Measurements from ENCODE around the gene RXFP3. TPM values are rescaled to one million over a fixed set of nuclear protein-coding genes. Genes with fewer than 3 reads are reported as not detected.

Gene RXFP3
- total RNA-seq, 1 donor from 2014 or later, result not detected

GRCh38 chr5:33921002-33921401, 15.2 kb upstream of the RXFP3 start:
- Histone ChIP-seq H2AFZ (replicated peaks) (no peak overlapping the region), H3K27ac (no peak overlapping the region), H3K27me3 (no peaks in the 10 kb centered on the region), H3F3A (ENCODE audit: low read depth) (no peaks in the 10 kb centered on the region), H3K79me2 (ENCODE audit: low read depth) (no peaks in the 10 kb centered on the region), H4K20me1 (ENCODE audit: low read depth) (no peaks in the 10 kb centered on the region), H3K4me1 (no peaks in the 10 kb centered on the region), H3K4me3 (no peak overlapping the region), H3K9ac (no peak overlapping the region), H3K4me2 (no peak overlapping the region), H3K36me3 (no peaks in the 10 kb centered on the region), H3K9me3 (ENCODE audit: low read depth) (no peaks in the 10 kb centered on the region)
- Mint-ChIP-seq H3K27ac (no peak overlapping the region), H3K27me3 (ENCODE audit: insufficient read depth, low read depth) (peaks cover 16% of the 10 kb centered on the region), H3K36me3 (no peaks in the 10 kb centered on the region), H3K4me3 (no peak overlapping the region), H3K4me1 (no peaks in the 10 kb centered on the region), H3K9me3 (peaks cover 34% of the 10 kb centered on the region)
- no peak for DNase-seq (ENCODE audit: low spot score)
- no peak for TF ChIP-seq CTCF (IDR thresholded peaks at IDR 0.05)
- TF ChIP-seq EZH2phosphoT487 (IDR thresholded peaks at IDR 0.05), result no peak
- no peak for TF ChIP-seq EZH2 (IDR thresholded peaks at IDR 0.05)

- no peaks in the 10 kb centered on the region for H3K27me3 ChIP-seq
- H3K27ac ChIP-seq, result no peak overlapping the region
- no peak overlapping the region for H3K4me3 ChIP-seq
- H3F3A ChIP-seq (ENCODE audit: low read depth), result no peaks in the 10 kb centered on the region
- Mint-ChIP-seq H3K4me1 (peaks cover 12% of the 10 kb centered on the region), H3K27ac (no peak overlapping the region), H3K9me3 (peaks cover under 1% of the 10 kb centered on the region), H3K36me3 (no peaks in the 10 kb centered on the region), H3K4me3 (no peak overlapping the region), H3K27me3 (ENCODE audit: insufficient read depth, low read depth) (peaks cover 18% of the 10 kb centered on the region)
- H3K9ac ChIP-seq, result no peak overlapping the region
- H3K4me2 ChIP-seq, result no peak overlapping the region
- H2AFZ ChIP-seq (replicated peaks), result no peak overlapping the region
- no peaks in the 10 kb centered on the region for H3K36me3 ChIP-seq
- H3K4me1 ChIP-seq, result peaks cover 4% of the 10 kb centered on the region
- DNase-seq (ENCODE audit: low spot score), result no peak
- no peaks in the 10 kb centered on the region for H3K9me3 ChIP-seq (ENCODE audit: low read depth)
- no peaks in the 10 kb centered on the region for H4K20me1 ChIP-seq (ENCODE audit: low read depth)
- no peaks in the 10 kb centered on the region for H3K79me2 ChIP-seq (ENCODE audit: low read depth)
- TF ChIP-seq EZH2phosphoT487 (IDR thresholded peaks at IDR 0.05) (no peak), EZH2 (IDR thresholded peaks at IDR 0.05) (no peak)
Observed at GRCh38 chr5:33925278-33925677, 10.9 kb upstream of the RXFP3 start.

GRCh38 chr5:33927685-33928084, 8.5 kb upstream of the RXFP3 start:
- Histone ChIP-seq H3K79me2 (ENCODE audit: low read depth) (no peaks in the 10 kb centered on the region), H3K9me3 (ENCODE audit: low read depth) (no peaks in the 10 kb centered on the region), H3K9ac (no peak overlapping the region), H3K36me3 (no peaks in the 10 kb centered on the region), H3K4me2 (no peak overlapping the region), H3F3A (ENCODE audit: low read depth) (no peaks in the 10 kb centered on the region), H3K4me1 (peaks cover 4% of the 10 kb centered on the region), H4K20me1 (ENCODE audit: low read depth) (no peaks in the 10 kb centered on the region), H3K4me3 (no peak overlapping the region), H3K27me3 (no peaks in the 10 kb centered on the region), H2AFZ (replicated peaks) (no peak overlapping the region), H3K27ac (no peak overlapping the region)
- no peak overlapping the region for H3K4me3 Mint-ChIP-seq
- H3K27ac Mint-ChIP-seq, result no peak overlapping the region
- H3K9me3 Mint-ChIP-seq, result no peaks in the 10 kb centered on the region
- H3K4me1 Mint-ChIP-seq, result peaks cover 12% of the 10 kb centered on the region
- DNase-seq (ENCODE audit: low spot score), result no peak
- H3K27me3 Mint-ChIP-seq (ENCODE audit: insufficient read depth, low read depth), result peaks cover 17% of the 10 kb centered on the region
- no peaks in the 10 kb centered on the region for H3K36me3 Mint-ChIP-seq
- TF ChIP-seq EZH2 (IDR thresholded peaks at IDR 0.05) (no peak), CTCF (IDR thresholded peaks at IDR 0.05) (no peak), EZH2phosphoT487 (IDR thresholded peaks at IDR 0.05) (no peak)

GRCh38 chr5:33928283-33928682, 7.9 kb upstream of the RXFP3 start:
- no peak overlapping the region for H2AFZ ChIP-seq (replicated peaks)
- H3F3A ChIP-seq (ENCODE audit: low read depth), result no peaks in the 10 kb centered on the region
- no peaks in the 10 kb centered on the region for H3K36me3 ChIP-seq
- H3K27ac Mint-ChIP-seq, result no peak overlapping the region
- H3K9me3 ChIP-seq (ENCODE audit: low read depth), result no peaks in the 10 kb centered on the region
- peaks cover 12% of the 10 kb centered on the region for H3K4me1 Mint-ChIP-seq
- peaks cover 4% of the 10 kb centered on the region for H3K4me1 ChIP-seq
- no peaks in the 10 kb centered on the region for H3K27me3 ChIP-seq
- H4K20me1 ChIP-seq (ENCODE audit: low read depth), result no peaks in the 10 kb centered on the region
- H3K9me3 Mint-ChIP-seq, result no peaks in the 10 kb centered on the region
- no peaks in the 10 kb centered on the region for H3K79me2 ChIP-seq (ENCODE audit: low read depth)
- no peak overlapping the region for H3K4me2 ChIP-seq
- peaks cover 15% of the 10 kb centered on the region for H3K27me3 Mint-ChIP-seq (ENCODE audit: insufficient read depth, low read depth)
- H3K27ac ChIP-seq, result no peak overlapping the region
- no peak overlapping the region for H3K4me3 ChIP-seq
- no peaks in the 10 kb centered on the region for H3K36me3 Mint-ChIP-seq
- no peak overlapping the region for H3K9ac ChIP-seq
- H3K4me3 Mint-ChIP-seq, result no peak overlapping the region
- no peak for DNase-seq (ENCODE audit: low spot score)
- TF ChIP-seq EZH2phosphoT487 (IDR thresholded peaks at IDR 0.05), result no peak
- TF ChIP-seq EZH2 (IDR thresholded peaks at IDR 0.05), result no peak
- TF ChIP-seq CTCF (IDR thresholded peaks at IDR 0.05), result no peak
